GM12864 (cell line): Measurements from ENCODE around the gene MAD1L1.

Experiments used
- DNase-seq: peaks from one replicate; pipeline ENCODE4 v3.0.0-alpha.2; 2011; ENCODE audit warnings: low read depth
- H3K4me3 ChIP-seq: 2 replicates; pipeline ENCODE4 v1.5.1; 2011; ENCODE audit warnings: mild to moderate bottlenecking, low read depth, low read length, control low read depth
- TF ChIP-seq, protein P1 (sequence below): IDR thresholded peaks from 2 replicates; pipeline ENCODE4 v1.5.1; 2011; ENCODE audit warnings: low read depth, mild to moderate bottlenecking, moderate library complexity, low read length, control low read depth, inconsistent platforms; ENCODE audit errors: missing control alignments

Gene MAD1L1

DNA sequence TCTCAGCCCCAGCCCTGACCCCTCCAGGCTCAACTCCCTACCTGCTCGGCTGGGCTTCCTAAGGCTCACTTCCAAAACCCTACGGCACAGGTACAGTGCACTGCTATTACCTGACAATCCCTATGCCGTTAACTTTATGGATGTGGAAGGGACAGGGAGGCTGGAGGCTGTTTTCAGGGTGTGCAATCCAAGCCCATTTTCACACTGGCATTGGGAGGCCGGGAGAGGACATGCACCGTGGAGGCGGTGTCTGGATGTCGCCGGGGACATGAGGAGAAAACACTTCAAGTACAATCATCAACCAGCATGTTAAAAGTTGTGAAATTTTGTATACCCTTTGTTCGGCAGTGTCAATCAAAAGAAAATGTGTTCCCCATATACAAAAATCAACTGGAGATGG lies 80.1 kb downstream of the MAD1L1 start:
- DNase-seq, result no peak
- H3K4me3 ChIP-seq, result no peak overlapping the region
- TF ChIP-seq, protein P1, sequence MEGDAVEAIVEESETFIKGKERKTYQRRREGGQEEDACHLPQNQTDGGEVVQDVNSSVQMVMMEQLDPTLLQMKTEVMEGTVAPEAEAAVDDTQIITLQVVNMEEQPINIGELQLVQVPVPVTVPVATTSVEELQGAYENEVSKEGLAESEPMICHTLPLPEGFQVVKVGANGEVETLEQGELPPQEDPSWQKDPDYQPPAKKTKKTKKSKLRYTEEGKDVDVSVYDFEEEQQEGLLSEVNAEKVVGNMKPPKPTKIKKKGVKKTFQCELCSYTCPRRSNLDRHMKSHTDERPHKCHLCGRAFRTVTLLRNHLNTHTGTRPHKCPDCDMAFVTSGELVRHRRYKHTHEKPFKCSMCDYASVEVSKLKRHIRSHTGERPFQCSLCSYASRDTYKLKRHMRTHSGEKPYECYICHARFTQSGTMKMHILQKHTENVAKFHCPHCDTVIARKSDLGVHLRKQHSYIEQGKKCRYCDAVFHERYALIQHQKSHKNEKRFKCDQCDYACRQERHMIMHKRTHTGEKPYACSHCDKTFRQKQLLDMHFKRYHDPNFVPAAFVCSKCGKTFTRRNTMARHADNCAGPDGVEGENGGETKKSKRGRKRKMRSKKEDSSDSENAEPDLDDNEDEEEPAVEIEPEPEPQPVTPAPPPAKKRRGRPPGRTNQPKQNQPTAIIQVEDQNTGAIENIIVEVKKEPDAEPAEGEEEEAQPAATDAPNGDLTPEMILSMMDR, result no peak

DNA sequence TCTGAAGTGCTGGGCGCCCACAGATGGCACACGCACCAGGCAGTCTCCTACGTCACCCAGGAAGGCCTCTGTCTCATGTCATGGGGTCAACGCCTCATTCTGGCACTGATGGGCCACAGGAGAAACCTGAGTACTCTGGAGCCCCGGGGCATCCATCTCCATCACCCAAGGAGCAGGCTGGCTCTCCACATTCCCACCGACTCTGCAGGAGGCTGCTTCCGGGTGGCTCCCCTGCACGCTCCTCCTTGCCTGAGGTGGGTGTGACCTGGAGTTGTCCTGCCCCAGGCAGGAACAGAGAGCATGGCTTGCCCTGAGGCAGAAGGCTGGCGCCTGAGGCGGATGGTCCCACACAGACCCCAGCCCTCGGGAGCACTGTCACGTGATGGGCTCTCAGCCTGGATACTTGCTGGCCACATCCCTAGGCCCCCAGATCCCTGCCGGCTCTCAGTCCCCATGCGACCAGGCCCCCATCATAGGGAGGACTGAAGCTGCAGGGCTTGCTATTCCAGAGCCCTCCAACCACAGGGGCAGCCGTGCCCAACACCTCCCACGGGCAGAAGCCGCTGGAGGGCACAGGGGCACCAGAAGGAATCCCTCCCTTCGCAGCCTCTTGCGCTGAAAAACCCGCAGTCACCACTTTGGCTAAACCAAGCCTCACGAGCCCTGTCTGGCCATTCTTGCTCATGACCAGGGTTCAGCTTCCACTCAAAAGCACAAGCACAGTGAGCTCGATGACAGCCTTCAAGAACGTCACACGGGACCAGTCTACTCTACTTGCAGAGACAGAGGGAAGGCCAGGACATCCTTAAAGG lies 80.7 kb downstream of the MAD1L1 start:
- DNase-seq, result no peak
- TF ChIP-seq, protein P1, result no peak
- H3K4me3 ChIP-seq, result no peak overlapping the region

DNA sequence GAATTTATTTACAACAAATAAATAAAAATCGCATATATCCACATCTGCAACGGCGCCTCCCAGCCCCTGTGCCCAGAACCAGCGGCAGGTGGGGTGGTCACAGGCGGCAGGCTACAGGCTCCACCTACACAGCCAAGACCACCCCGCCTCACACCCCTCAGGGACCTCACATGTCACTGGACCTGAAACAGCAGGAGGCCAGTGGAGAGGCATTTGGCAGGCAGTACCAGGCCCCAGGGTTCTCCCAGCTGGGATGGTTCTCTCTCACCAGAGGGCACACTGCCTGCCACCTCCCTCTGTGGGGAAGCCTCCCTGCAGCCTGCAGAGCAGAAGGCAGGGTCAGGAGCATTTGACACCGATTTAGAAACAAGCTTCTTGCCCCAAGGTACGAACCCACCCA lies 81.5 kb downstream of the MAD1L1 start:
- TF ChIP-seq, protein P1, result no peak
- no peak for DNase-seq

DNA sequence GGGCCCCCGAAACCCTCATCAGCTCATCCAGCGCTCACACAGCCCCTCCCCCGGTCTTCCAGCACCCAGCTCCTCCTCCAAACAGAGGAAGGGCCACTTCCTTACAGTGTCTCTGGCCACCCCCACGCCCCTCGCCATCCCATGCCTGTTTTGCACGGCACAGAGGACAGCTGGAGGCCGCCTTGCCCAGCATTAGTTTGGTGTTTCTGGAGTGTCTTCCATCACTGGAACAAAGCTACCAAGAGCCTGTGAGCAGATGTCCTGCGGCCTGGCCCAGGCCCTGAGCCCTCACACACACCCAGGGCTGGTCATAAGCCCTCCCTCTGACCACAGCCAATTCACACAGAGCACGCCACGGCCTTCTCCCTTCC lies 82.3 kb downstream of the MAD1L1 start:
- TF ChIP-seq, protein P1, result no peak

More for the DNA sequence above, 81.5 kb downstream of the MAD1L1 start:
- H3K4me3 ChIP-seq, result no peak overlapping the region

DNA sequence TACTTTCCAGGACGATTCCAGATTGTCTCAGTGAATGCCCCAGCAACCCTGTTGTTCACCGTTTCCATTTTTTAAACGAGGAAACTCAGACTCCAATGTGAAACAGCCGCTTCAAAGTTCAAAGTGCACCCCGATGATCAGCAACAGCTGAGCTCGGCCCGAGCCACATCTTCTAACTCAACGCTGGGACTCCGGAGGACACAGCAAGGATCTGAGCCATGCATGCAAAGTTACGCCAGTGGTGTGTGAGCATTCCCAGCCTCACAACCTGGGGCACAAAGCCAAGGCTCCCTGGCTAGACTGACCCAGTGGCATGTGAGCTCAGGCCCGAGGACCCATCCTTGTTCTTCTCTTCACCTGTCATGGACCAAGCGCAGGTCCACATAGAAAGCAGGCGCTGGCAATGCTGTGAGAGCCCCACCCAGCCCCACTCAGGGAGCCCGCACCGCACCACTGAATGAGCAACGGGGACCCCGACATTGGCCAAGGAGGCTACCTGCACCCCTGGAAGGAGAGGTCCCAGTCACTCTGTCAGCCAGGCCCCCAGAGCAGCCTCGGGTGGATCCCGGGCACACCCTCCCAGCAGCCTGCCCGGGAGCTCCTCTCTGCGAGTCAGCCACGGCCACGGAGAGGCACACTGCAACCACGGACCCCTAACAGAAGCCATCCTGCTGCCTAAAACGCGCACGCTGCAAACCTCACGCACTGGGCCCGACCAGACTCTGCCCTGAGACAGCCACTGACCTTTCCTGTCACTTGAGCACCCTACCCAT lies 82.9 kb downstream of the MAD1L1 start:
- TF ChIP-seq, protein P1, result no peak
- H3K4me3 ChIP-seq, result no peak overlapping the region
- no peak for DNase-seq

More for the DNA sequence above, 82.3 kb downstream of the MAD1L1 start:
- H3K4me3 ChIP-seq, result no peak overlapping the region
- DNase-seq, result no peak

DNA sequence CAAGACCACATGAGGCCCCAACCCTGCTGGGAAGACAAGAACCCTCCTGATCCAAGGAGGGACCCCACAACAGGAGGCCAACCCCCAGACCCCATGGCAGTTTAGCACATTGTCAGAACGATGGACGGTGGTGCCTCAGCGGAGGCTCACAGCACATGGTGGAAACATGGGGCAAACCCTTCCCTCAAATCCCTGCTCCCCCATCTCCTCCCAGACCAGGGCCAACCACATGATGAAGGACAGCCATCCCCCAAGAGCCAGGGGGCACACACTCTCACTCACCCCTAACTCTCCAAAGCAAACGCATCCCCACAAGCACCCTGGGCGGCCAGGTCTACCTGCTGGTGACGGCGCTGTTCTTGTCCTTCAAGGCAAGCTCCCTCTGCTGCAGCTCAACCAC lies 83.9 kb downstream of the MAD1L1 start:
- no peak overlapping the region for H3K4me3 ChIP-seq
- no peak for DNase-seq
- TF ChIP-seq, protein P1, result no peak
